IMR-90 (cell line): Measurements from ENCODE around the gene TBC1D23. TPM values are rescaled to one million over a fixed set of nuclear protein-coding genes. Genes with fewer than 3 reads are reported as not detected.
"Not testable (repeated sequence)": the region's sequence is repeated elsewhere in the genome, so short reads cannot be mapped to it uniquely, and the experiment has no call there.

ENCODE experiments used
- ATAC-seq: fragments of 200-7000 bp; cut with Tn5 transposase; 2 replicates; pipeline ENCODE4 v1.9.1; 2020; ENCODE audit warnings: low read depth, mild to moderate bottlenecking, moderate library complexity
- BruUV-seq: library from RNA; stranded (reverse); fragments of 400-500 nt; replicated peaks from 2 replicates; lab custom pipeline; 2021; lab: Mats Ljungman, UMichigan
- CTCF ChIA-PET: fragments of 300-600 bp; formaldehyde crosslinking; extraction: SDS; loops from one replicate; lab custom pipeline; 2021; ENCODE audit warnings: antibody characterized with exemption; lab: Yijun Ruan, JAX
- POLR2A ChIA-PET: fragments of 300-600 bp; sonication (Branson Sonifier 250); formaldehyde crosslinking; loops from one replicate; lab custom pipeline; 2022; ENCODE audit warnings: antibody characterized with exemption; ENCODE audit not compliant: unreplicated experiment; lab: Charles Lee
- DNase-seq: peaks from one replicate; pipeline ENCODE4 v3.0.0; 2013
- H2AFZ ChIP-seq: replicated peaks from 2 replicates; pipeline ENCODE3; 2013; ENCODE audit warnings: low read length, mild to moderate bottlenecking; ENCODE audit not compliant: poor library complexity
- H2AK5ac ChIP-seq: 2 replicates; pipeline ENCODE4 v1.6.1; 2013; ENCODE audit warnings: low read depth, low read length, inconsistent platforms
- H2AK9ac ChIP-seq: replicated peaks from 2 replicates; pipeline ENCODE3; 2013; ENCODE audit warnings: mild to moderate bottlenecking, low read depth, low read length, moderate library complexity; ENCODE audit not compliant: poor library complexity
- H2BK120ac ChIP-seq: 2 replicates; pipeline ENCODE4 v1.6.1; 2013; ENCODE audit warnings: low read depth, low read length, inconsistent platforms
- H2BK15ac ChIP-seq: 3 replicates; pipeline ENCODE4 v1.6.1; 2013; ENCODE audit warnings: low read depth, low read length, inconsistent platforms
- H2BK20ac ChIP-seq: 2 replicates; pipeline ENCODE4 v1.6.1; 2013; ENCODE audit warnings: low read depth, mild to moderate bottlenecking, inconsistent platforms, low read length, moderate library complexity
- H2BK5ac ChIP-seq: 2 replicates; pipeline ENCODE4 v1.6.1; 2013; ENCODE audit warnings: mild to moderate bottlenecking, low read depth, low read length, inconsistent platforms; ENCODE audit not compliant: poor library complexity, severe bottlenecking
- H3K14ac ChIP-seq: replicated peaks from 2 replicates; pipeline ENCODE4 v1.6.1; 2013; ENCODE audit warnings: low read depth, low read length, inconsistent platforms
- H3K18ac ChIP-seq: 2 replicates; pipeline ENCODE4 v1.6.1; 2013; ENCODE audit warnings: low read depth, low read length, control low read depth
- H3K23ac ChIP-seq: 2 replicates; pipeline ENCODE4 v1.6.1; 2013; ENCODE audit warnings: low read depth, low read length, inconsistent platforms
- H3K27ac ChIP-seq: 2 replicates; pipeline ENCODE4 v1.5.1; 2013; ENCODE audit warnings: mild to moderate bottlenecking, control low read depth, low read length; ENCODE audit not compliant: insufficient read depth
- H3K27me3 ChIP-seq: 2 replicates; pipeline ENCODE4 v1.6.1; 2013; ENCODE audit warnings: low read length; ENCODE audit not compliant: control insufficient read depth, insufficient read depth
- H3K36me3 ChIP-seq: 2 replicates; pipeline ENCODE4 v1.6.1; 2013; ENCODE audit warnings: low read length, mixed read lengths; ENCODE audit not compliant: control insufficient read depth, insufficient read depth
- H3K4ac ChIP-seq: 2 replicates; pipeline ENCODE4 v1.6.1; 2013; ENCODE audit warnings: low read depth, low read length, inconsistent platforms
- H3K4me1 ChIP-seq: 2 replicates; pipeline ENCODE4 v1.6.1; 2013; ENCODE audit warnings: low read length, mixed read lengths; ENCODE audit not compliant: control insufficient read depth, insufficient read depth
- H3K4me2 ChIP-seq: 2 replicates; pipeline ENCODE4 v1.6.1; 2013; ENCODE audit warnings: low read depth, mild to moderate bottlenecking, control low read depth, low read length, moderate library complexity
- H3K4me3 ChIP-seq: 2 replicates; pipeline ENCODE4 v1.5.1; 2013; ENCODE audit warnings: low read depth, mild to moderate bottlenecking, control low read depth, low read length, moderate library complexity; ENCODE audit not compliant: insufficient read depth
- H3K56ac ChIP-seq: 2 replicates; pipeline ENCODE4 v1.6.1; 2013; ENCODE audit warnings: low read length, inconsistent platforms; ENCODE audit not compliant: insufficient read depth; ENCODE audit errors: extremely low read depth
- H3K79me1 ChIP-seq, 2 experiments: 2 replicates each; pipeline ENCODE4 v1.6.1; 2013; ENCODE audit warnings: low read length in 2 of 2, inconsistent platforms in 1 of 2, low read depth in 1 of 2
- H3K9ac ChIP-seq: 2 replicates; pipeline ENCODE4 v1.6.1; 2013; ENCODE audit warnings: low read depth, low read length, control low read depth
- H3K9me1 ChIP-seq: 2 replicates; pipeline ENCODE4 v1.6.1; 2013; ENCODE audit warnings: low read length, inconsistent platforms; ENCODE audit not compliant: insufficient read depth
- H3K9me3 ChIP-seq: 2 replicates; pipeline ENCODE4 v1.6.1; 2013; ENCODE audit warnings: low read length; ENCODE audit not compliant: control insufficient read depth, insufficient read depth
- H4K20me1 ChIP-seq: 2 replicates; pipeline ENCODE4 v1.6.1; 2013; ENCODE audit warnings: low read length, inconsistent platforms; ENCODE audit not compliant: insufficient read depth
- H4K5ac ChIP-seq: 2 replicates; pipeline ENCODE4 v1.6.1; 2013; ENCODE audit warnings: mild to moderate bottlenecking, low read depth, low read length, control low read depth
- H4K8ac ChIP-seq, 2 experiments: 2 replicates each; pipeline ENCODE4 v1.6.1; 2013; ENCODE audit warnings: low read depth in 2 of 2, low read length in 2 of 2, control low read depth in 1 of 2, inconsistent platforms in 1 of 2
- H4K91ac ChIP-seq: 2 replicates; pipeline ENCODE4 v1.6.1; 2013; ENCODE audit warnings: low read depth, low read length, inconsistent platforms; ENCODE audit not compliant: insufficient read depth
- WGBS, 2 experiments: methylation state at CpG; one replicate each; pipeline versions ENCODE4 v1.1.5 to v1.1.7; 2013; ENCODE audit warnings: missing lambda C conversion rate in 2 of 2; ENCODE audit not compliant: insufficient read length in 1 of 2; ENCODE audit errors: extremely low coverage in 2 of 2; 5-methylcytosine and 5-hydroxymethylcytosine counted together
- dilution Hi-C: fragments of 300-500 bp; cut with HindIII; formaldehyde crosslinking; loops from one replicate; pipeline ENCODE4 v1.14.3; 2018; ENCODE audit warnings: low sequenced_read_pairs; ENCODE audit not compliant: unreplicated experiment
- in situ Hi-C: fragments of 300-500 bp; cut with MboI; formaldehyde crosslinking; loops from 3 replicates; pipeline ENCODE4 v1.14.3; 2019; ENCODE audit warnings: low sequenced_read_pairs, inconsistent platforms, mixed read lengths
- intact Hi-C: fragments of 100-400 bp; cut with micrococcal nuclease; formaldehyde crosslinking; loops from 2 replicates; pipeline ENCODE4 v1.10.0; 2022
- polyA plus RNA-seq, 3 experiments: library from polyadenylated mRNA; depleted of rRNA; stranded (reverse); fragments of >200 nt; gene quantifications; 2 replicates each; pipeline ENCODE4 v1.2.3, GENCODE V29; 2012; ENCODE audit warnings: low replicate concordance in 1 of 3
- total RNA-seq: library from RNA; depleted of rRNA; stranded (reverse); fragments of >200 nt; gene quantifications from 2 replicates; pipeline ENCODE4 v1.2.3, GENCODE V29; 2012

The TBC1D23 gene
- total and polyA plus RNA-seq, 2 of the 4 experiments (the other 2 are of a cell fraction), result 21.2 to 67.0 TPM

DNA sequence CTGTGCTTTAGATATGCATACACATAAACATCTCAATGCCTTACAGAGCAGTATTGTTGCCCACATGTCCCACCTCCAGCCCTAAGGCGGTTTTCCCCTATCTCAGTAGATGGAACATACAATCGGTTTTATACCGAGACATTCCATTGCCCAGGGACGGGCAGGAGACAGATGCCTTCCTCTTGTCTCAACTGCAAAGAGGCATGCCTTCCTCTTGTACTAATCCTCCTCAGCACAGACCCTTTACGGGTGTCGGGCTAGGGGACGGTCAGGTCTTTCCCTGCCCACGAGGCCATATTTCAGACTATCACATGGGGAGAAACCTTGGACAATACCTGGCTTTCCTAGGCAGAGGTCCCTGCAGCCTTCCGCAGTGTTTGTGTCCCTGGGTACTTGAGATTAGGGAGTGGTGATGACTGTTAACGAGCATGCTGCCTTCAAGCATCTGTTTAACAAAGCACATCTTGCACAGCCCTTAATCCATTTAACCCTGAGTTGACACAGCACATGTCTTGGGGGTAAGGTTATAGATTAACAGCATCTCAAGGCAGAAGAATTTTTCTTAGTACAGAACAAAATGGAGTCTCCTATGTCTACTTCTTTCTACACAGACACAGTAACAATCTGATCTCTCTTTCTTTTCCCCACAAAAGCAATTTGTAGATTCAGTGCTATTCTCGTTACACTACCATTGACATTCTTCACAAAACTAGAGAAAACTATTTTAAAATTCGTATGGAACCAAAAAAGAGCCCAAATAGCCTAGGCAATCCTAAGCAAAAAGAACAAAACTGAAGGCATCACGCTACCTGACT lies 12.2 kb downstream of the TBC1D23 start:
- H3K4ac ChIP-seq, dilution Hi-C loops, H3K4me1 ChIP-seq, H2BK15ac ChIP-seq, H3K9me3 ChIP-seq, H2AK9ac ChIP-seq, H3K27ac ChIP-seq, H2AFZ ChIP-seq, H4K91ac ChIP-seq, CTCF ChIA-PET, ATAC-seq, H3K9ac ChIP-seq, H3K56ac ChIP-seq, H4K5ac ChIP-seq, DNase-seq, H3K27me3 ChIP-seq, H3K23ac ChIP-seq, H2BK120ac ChIP-seq, H2BK20ac ChIP-seq, H2AK5ac ChIP-seq, in situ Hi-C loops, H3K36me3 ChIP-seq, H3K9me1 ChIP-seq, H3K4me3 ChIP-seq, H3K14ac ChIP-seq, BruUV-seq, POLR2A ChIA-PET, H2BK5ac ChIP-seq, H3K18ac ChIP-seq, H3K4me2 ChIP-seq, H4K8ac ChIP-seq: not testable (repeated sequence)
- intact Hi-C loops, result loop anchor here (1.0 kb wide), 1 partner anchor 9 kb away; no protein-coding TSS in a partner anchor
- H4K20me1 ChIP-seq, result peaks cover 10% of the 10 kb centered on the region; the same call in 1 of the 2 replicates
- H3K79me1 ChIP-seq, result peaks cover 16 to 48% of the 10 kb centered on the region in 2 experiments
- WGBS, 2 experiments, result 76% methylated on average over 4 of the region's 13 CpGs; no CpG with 5 or more reads in 1 of the 2 experiments
